Suprapubic skin (tissue), 4 donors: ENCODE measurements around the gene TSC22D3. TPM values are rescaled to one million over a fixed set of nuclear protein-coding genes. Genes with fewer than 3 reads are reported as not detected.

Source experiments
- DNase-seq, 2 donors: peaks; one replicate each; pipeline ENCODE4 v3.0.0-alpha.2; 2019; ENCODE audit warnings: low spot score in 2 of 2
- H3K27ac ChIP-seq: fragments of 200-600 bp; sonication (generic); one replicate; pipeline ENCODE4 v1.5.1; 2019
- H3K27me3 ChIP-seq: fragments of 200-600 bp; sonication (generic); one replicate; pipeline ENCODE4 v1.5.1; 2019
- H3K36me3 ChIP-seq: fragments of 200-600 bp; sonication (generic); one replicate; pipeline ENCODE4 v1.5.1; 2019
- H3K4me1 ChIP-seq: fragments of 200-600 bp; sonication (generic); one replicate; pipeline ENCODE4 v1.5.1; 2019
- H3K4me3 ChIP-seq: fragments of 200-600 bp; sonication (generic); one replicate; pipeline ENCODE4 v1.5.1; 2019; ENCODE audit warnings: mild to moderate bottlenecking
- H3K9me3 ChIP-seq: fragments of 200-600 bp; sonication (generic); one replicate; pipeline ENCODE4 v1.5.1; 2019
- EP300 ChIP-seq: sonication (generic); formaldehyde crosslinking; IDR thresholded peaks from one replicate; pipeline ENCODE4 v1.6.1; 2017; ENCODE audit warnings: antibody characterized with exemption
- POLR2A ChIP-seq, 2 donors: fragments of 450-650 bp; IDR thresholded peaks; one replicate each; pipeline ENCODE4 v1.6.1; 2017; ENCODE audit warnings: antibody characterized with exemption in 2 of 2, mild to moderate bottlenecking in 2 of 2, moderate library complexity in 2 of 2
- POLR2AphosphoS5 ChIP-seq, 3 donors: sonication (generic); formaldehyde crosslinking; IDR thresholded peaks; one replicate each; pipeline ENCODE4 v1.6.1; 2017; ENCODE audit warnings: antibody characterized with exemption in 3 of 3
- WGBS: methylation state at CpG from one replicate; pipeline ENCODE4 v1.1.5; 2018; 5-methylcytosine and 5-hydroxymethylcytosine counted together
- total RNA-seq, 4 donors: library from RNA; depleted of rRNA; stranded (reverse); fragments of >200 nt; gene quantifications; one replicate each; pipeline ENCODE4 v1.1.0, GENCODE V29; 2016
- TF ChIP-seq, protein P1 (sequence below), 2 donors: fragments of 200-600 bp in 1 of 2; fragments of 450-650 bp in 1 of 2; sonication (generic) in 1 of 2; IDR thresholded peaks; one replicate each; pipeline ENCODE4 v1.5.1; 2016 to 2019; ENCODE audit warnings: antibody characterized with exemption in 2 of 2, mild to moderate bottlenecking in 1 of 2, moderate library complexity in 1 of 2

The TSC22D3 gene
- total RNA-seq, 4 donors from 2014 or later, result 487 to 1,035 (median 681) TPM

DNA sequence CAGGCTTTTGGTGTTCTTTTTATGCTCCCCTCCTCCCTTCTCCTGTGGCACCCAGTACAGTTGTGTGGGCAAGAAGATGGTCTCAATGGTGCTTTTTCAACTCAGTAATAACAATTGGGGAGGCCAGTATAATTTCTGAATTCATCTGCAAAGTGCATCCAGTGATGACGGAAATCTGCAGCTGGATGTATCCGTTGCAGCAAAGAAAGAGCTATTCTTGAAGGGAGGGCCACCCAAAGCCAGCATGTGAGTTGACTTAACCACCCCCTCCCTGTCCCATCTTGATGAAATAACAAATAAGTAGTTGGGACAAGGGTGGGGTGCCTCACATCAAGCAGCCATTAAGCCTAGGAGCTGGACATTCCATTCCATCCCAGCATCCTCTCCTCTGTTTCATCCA, 30.7 kb downstream of the TSC22D3 start:
- Histone ChIP-seq H3K36me3 (no peaks in the 10 kb centered on the region), H3K9me3 (no peaks in the 10 kb centered on the region), H3K27ac (no peak overlapping the region), H3K4me3 (no peak overlapping the region), H3K4me1 (peaks cover 57% of the 10 kb centered on the region), H3K27me3 (no peaks in the 10 kb centered on the region)
- TF ChIP-seq EP300 (no peak), POLR2AphosphoS5 (IDR thresholded peaks at IDR 0.05) (no peak), POLR2A (IDR thresholded peaks at IDR 0.05) (no peak)
- TF ChIP-seq, protein P1, sequence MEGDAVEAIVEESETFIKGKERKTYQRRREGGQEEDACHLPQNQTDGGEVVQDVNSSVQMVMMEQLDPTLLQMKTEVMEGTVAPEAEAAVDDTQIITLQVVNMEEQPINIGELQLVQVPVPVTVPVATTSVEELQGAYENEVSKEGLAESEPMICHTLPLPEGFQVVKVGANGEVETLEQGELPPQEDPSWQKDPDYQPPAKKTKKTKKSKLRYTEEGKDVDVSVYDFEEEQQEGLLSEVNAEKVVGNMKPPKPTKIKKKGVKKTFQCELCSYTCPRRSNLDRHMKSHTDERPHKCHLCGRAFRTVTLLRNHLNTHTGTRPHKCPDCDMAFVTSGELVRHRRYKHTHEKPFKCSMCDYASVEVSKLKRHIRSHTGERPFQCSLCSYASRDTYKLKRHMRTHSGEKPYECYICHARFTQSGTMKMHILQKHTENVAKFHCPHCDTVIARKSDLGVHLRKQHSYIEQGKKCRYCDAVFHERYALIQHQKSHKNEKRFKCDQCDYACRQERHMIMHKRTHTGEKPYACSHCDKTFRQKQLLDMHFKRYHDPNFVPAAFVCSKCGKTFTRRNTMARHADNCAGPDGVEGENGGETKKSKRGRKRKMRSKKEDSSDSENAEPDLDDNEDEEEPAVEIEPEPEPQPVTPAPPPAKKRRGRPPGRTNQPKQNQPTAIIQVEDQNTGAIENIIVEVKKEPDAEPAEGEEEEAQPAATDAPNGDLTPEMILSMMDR (IDR thresholded peaks at IDR 0.05), result no peak
- DNase-seq, result no peak
- WGBS, result 83% methylated on average over 2 of the region's 2 CpGs

DNA sequence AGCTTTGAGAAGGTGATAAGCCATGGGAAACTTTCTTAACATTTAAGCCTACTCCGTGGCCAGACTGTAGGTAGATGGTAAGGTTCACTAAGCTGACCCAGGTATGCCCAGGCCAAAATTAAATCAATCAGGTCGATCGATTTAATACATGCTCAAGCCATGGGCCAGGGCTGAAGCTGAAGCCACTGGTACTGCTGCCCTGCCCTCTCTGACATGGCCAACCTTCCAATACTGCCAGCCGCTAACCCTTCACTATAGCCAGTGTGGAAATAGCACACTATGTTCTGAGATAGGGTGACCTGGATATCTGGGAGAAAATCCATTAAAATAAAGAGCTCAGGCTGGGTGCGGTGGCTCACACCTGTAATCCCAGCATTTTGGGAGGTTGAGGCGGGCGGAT, 31.6 kb downstream of the TSC22D3 start:
- Histone ChIP-seq H3K27ac (no peak overlapping the region), H3K4me3 (no peak overlapping the region), H3K27me3 (no peaks in the 10 kb centered on the region), H3K4me1 (peaks cover 64% of the 10 kb centered on the region), H3K9me3 (no peaks in the 10 kb centered on the region), H3K36me3 (no peaks in the 10 kb centered on the region)
- TF ChIP-seq EP300 (no peak), POLR2A (IDR thresholded peaks at IDR 0.05) (no peak)
- no peak for DNase-seq
- WGBS, result 94% methylated on average over 7 of the region's 7 CpGs

DNA sequence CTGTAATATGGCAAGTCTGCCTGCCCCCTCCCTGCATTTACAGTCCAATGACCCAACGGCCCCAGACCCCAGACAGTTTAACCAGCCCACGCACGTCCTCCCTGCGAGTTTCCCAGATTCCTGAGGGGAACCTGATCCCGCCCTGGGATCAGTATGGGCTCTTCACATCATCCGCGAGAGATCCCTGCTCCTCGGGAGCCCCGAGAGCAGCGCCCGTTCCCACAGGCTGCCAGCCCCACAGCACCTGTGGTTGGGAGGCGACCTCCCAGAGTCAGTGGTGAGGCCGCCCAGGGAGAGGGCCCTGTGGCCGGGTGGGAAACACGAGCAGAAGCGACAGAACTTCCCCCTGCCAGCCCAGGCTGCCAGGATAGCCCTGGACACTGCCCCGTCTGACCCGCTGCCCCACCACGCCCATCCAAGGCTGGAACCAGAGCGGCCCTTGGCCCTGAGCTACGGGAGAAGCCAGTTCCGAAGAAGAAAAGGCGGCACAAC, 32.8 kb downstream of the TSC22D3 start:
- H3K27me3 ChIP-seq, result no peaks in the 10 kb centered on the region
- H3K9me3 ChIP-seq, result no peaks in the 10 kb centered on the region
- TF ChIP-seq POLR2AphosphoS5 (IDR thresholded peaks at IDR 0.05) (no peak), POLR2A (IDR thresholded peaks at IDR 0.05) (no peak), EP300 (no peak)
- TF ChIP-seq, protein P1 (IDR thresholded peaks at IDR 0.05), result no peak
- H3K4me1 ChIP-seq, result peaks cover 71% of the 10 kb centered on the region
- no peak for DNase-seq
- peak overlapping the region; percentile 92 for H3K27ac ChIP-seq
- WGBS, result 52% methylated on average over 7 of the region's 23 CpGs
- peak overlapping the region; percentile 29 for H3K4me3 ChIP-seq
- H3K36me3 ChIP-seq, result no peaks in the 10 kb centered on the region

DNA sequence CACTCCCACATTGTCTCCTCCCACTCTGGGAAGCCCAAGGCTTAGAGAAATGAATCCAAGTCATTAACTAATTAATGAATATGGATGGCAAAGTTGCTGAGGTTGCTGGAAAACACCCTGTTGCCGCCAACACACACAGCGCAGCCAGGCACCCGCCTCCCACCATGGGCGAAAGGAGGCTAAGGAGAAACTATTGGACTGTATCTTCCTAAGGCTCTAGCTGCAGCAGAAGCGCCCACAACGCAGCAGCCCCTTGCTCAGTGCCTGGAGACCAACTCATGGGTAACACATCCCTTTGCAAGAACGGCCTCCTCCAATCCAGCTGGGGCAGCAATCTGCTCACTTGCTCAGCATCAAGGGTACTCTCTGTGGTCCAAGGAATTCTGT, 34.2 kb downstream of the TSC22D3 start:
- Histone ChIP-seq H3K4me3 (peak overlapping the region; percentile 9), H3K4me1 (peaks cover 71% of the 10 kb centered on the region), H3K27me3 (no peaks in the 10 kb centered on the region), H3K9me3 (no peaks in the 10 kb centered on the region), H3K36me3 (no peaks in the 10 kb centered on the region), H3K27ac (peak overlapping the region; percentile 92)
- WGBS, result 40% methylated on average over 7 of the region's 7 CpGs
- TF ChIP-seq EP300 (no peak), POLR2AphosphoS5 (IDR thresholded peaks at IDR 0.05) (no peak), POLR2A (IDR thresholded peaks at IDR 0.05) (no peak)
- TF ChIP-seq, protein P1 (IDR thresholded peaks at IDR 0.05), result no peak
- peak in 1 of 2 donors; percentile 74 for DNase-seq

DNA sequence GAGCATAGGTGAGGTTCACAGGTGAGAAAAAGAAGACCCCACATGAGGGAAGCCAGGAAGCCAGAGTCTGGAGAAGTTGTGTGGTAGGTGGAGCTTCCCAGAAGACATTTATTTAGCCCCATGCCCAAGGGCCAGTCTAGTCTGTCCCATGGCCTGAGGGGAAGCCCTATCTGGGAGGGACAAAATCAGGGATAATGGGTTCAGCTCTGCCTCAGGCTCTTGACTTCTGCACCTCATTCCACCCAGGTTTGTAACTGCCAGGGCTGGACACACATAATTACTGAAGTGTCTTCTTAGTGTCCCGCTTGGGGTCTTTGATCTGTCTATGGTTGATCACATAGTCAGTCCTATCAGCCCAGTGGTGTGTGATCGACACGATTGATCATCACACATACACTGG, 36.0 kb downstream of the TSC22D3 start:
- 81% methylated on average over 3 of the region's 3 CpGs for WGBS
- no peaks in the 10 kb centered on the region for H3K9me3 ChIP-seq
- H3K4me3 ChIP-seq, result no peak overlapping the region
- no peak overlapping the region for H3K27ac ChIP-seq
- H3K36me3 ChIP-seq, result no peaks in the 10 kb centered on the region
- DNase-seq, result no peak
- TF ChIP-seq, protein P1 (IDR thresholded peaks at IDR 0.05), result no peak
- H3K4me1 ChIP-seq, result peaks cover 67% of the 10 kb centered on the region
- no peaks in the 10 kb centered on the region for H3K27me3 ChIP-seq

DNA sequence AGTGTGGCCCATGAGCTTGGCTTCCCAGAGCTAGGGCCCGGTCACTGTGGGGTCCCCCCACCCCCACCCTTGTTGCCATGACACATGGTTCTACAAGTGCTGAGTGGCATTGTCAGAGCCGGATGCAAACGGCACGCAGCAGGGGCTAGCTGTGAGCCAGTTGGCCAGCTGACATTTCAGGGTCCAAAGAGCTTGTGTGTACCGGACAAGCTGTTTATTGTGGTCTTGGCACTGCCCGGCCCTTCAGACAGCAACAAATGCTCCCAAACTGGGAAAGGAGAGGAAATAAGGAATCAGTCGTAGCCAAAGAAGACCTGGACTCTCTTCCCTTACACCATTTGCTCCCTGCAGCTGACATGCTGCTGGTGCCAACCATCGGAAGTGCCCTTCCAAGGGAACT, 36.8 kb downstream of the TSC22D3 start:
- Histone ChIP-seq H3K27ac (no peak overlapping the region), H3K4me3 (no peak overlapping the region), H3K4me1 (peaks cover 74% of the 10 kb centered on the region), H3K9me3 (no peaks in the 10 kb centered on the region), H3K27me3 (no peaks in the 10 kb centered on the region), H3K36me3 (no peaks in the 10 kb centered on the region)
- 77% methylated on average over 4 of the region's 8 CpGs for WGBS
- DNase-seq, result no peak
- TF ChIP-seq POLR2AphosphoS5 (IDR thresholded peaks at IDR 0.05) (no peak), POLR2A (IDR thresholded peaks at IDR 0.05) (no peak), EP300 (no peak)
- TF ChIP-seq, protein P1 (IDR thresholded peaks at IDR 0.05), result no peak
